Measurements from ENCODE around the gene NRG2. TPM values are rescaled to one million over a fixed set of nuclear protein-coding genes. Genes with fewer than 3 reads are reported as not detected.

The NRG2 gene
- total and polyA plus RNA-seq, 2 donors (not counting 3 experiments of a cell fraction or from before 2014, with no cell fraction given) = 0.26 to 0.42 TPM

DNA sequence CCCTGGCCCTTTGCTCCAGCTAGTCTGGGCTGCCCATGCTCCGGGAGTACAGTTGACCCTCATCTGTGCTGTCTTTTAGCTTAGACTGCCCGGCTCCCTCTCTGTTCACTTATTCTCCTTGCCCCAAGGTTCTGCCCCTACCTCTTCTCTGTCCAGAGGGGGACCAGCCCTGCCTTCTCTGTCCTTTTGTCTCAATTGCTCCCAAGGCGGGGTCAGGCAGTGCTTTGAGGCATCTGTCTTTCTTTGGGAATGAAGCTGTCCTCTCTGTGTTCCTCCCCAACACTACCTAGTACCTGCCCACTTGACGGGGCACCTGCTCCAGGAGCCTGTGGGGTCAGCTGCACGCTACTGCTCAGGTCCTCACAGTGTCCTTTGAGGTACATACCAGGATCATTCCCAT lies 188.1 kb downstream of the NRG2 start:
- intact Hi-C loops (cut with micrococcal nuclease) = no loop called here

More for the DNA sequence above, 188.1 kb downstream of the NRG2 start:
- Histone ChIP-seq H3K79me2 (ENCODE audit: control insufficient read depth, insufficient read depth, low read length) (no peaks in the 10 kb centered on the region), H3K27ac (ENCODE audit: insufficient read depth, low read depth, low read length) (no peak overlapping the region), H3K36me3 (ENCODE audit: control insufficient read depth in 2 of 2, extremely low read depth in 1 of 2, insufficient read depth in 2 of 2, low read length in 2 of 2) (no peaks in the 10 kb centered on the region), H3K4me1 (ENCODE audit: control insufficient read depth, extremely low read depth, insufficient read depth, low read length) (no peaks in the 10 kb centered on the region), H3K9me3 (replicated peaks; ENCODE audit: control insufficient read depth, insufficient read depth, low read length) (no peaks in the 10 kb centered on the region), H4K20me1 (replicated peaks; ENCODE audit: control insufficient read depth, extremely low read depth, insufficient read depth, low read length) (no peaks in the 10 kb centered on the region), H2AFZ (ENCODE audit: low read depth, low read length) (no peak overlapping the region), H3K4me3 (replicated peaks in 1 of 3; ENCODE audit: insufficient read depth in 1 of 3, low read depth in 1 of 3, low read length in 3 of 3) (no peak overlapping the region), H3K9me1 (replicated peaks; ENCODE audit: control insufficient read depth, extremely low read depth, insufficient read depth, low read length) (no peaks in the 10 kb centered on the region), H3K27me3 (ENCODE audit: control insufficient read depth in 2 of 2, insufficient read depth in 2 of 2, low read length in 2 of 2) (peaks cover 0 to 5% of the 10 kb centered on the region in 2 experiments), H3K9ac (replicated peaks; ENCODE audit: extremely low read depth, insufficient read depth, low read length) (no peak overlapping the region), H3K4me2 (ENCODE audit: insufficient read depth, low read length) (no peak overlapping the region)
- no TSS peak for BruUV-seq (replicated peaks)
- dilution Hi-C loops (cut with MboI; ENCODE audit: extremely low pct_ligation_motif_present, low sequenced_read_pairs) = no loop called here
- DNase-seq (ENCODE audit: low read depth, low spot score) (no peak), FAIRE-seq (no peak)
- POLR2A ChIA-PET = no interaction called here
- TF ChIP-seq JUN (IDR thresholded peaks at IDR 0.05; ENCODE audit: borderline replicate concordance, insufficient read depth, insufficient read length, low read depth) (no peak), POLR2A (IDR thresholded peaks at IDR 0.05; ENCODE audit: low read depth, low read length) (no peak), POLR2AphosphoS5 (IDR thresholded peaks at IDR 0.05; ENCODE audit: insufficient read depth, low read depth, low read length) (no peak), GATA2 (IDR thresholded peaks at IDR 0.05; ENCODE audit: insufficient read depth, insufficient read length, low read depth, low read length) (no peak), EZH2 (IDR thresholded peaks at IDR 0.05; ENCODE audit: borderline replicate concordance, low read depth, low read length, severe bottlenecking) (no peak), MYC (IDR thresholded peaks at IDR 0.05; ENCODE audit: low read depth, low read length) (no peak), FOS (IDR thresholded peaks at IDR 0.05; ENCODE audit: borderline replicate concordance, insufficient read depth, low read length) (no peak)
- TF ChIP-seq, protein P1, sequence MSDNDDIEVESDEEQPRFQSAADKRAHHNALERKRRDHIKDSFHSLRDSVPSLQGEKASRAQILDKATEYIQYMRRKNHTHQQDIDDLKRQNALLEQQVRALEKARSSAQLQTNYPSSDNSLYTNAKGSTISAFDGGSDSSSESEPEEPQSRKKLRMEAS (IDR thresholded peaks at IDR 0.05; ENCODE audit: insufficient read depth, insufficient read length) = no peak
- TF ChIP-seq, protein P2, sequence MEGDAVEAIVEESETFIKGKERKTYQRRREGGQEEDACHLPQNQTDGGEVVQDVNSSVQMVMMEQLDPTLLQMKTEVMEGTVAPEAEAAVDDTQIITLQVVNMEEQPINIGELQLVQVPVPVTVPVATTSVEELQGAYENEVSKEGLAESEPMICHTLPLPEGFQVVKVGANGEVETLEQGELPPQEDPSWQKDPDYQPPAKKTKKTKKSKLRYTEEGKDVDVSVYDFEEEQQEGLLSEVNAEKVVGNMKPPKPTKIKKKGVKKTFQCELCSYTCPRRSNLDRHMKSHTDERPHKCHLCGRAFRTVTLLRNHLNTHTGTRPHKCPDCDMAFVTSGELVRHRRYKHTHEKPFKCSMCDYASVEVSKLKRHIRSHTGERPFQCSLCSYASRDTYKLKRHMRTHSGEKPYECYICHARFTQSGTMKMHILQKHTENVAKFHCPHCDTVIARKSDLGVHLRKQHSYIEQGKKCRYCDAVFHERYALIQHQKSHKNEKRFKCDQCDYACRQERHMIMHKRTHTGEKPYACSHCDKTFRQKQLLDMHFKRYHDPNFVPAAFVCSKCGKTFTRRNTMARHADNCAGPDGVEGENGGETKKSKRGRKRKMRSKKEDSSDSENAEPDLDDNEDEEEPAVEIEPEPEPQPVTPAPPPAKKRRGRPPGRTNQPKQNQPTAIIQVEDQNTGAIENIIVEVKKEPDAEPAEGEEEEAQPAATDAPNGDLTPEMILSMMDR (IDR thresholded peaks at IDR 0.05; ENCODE audit: extremely low read depth in 1 of 2, insufficient read depth in 1 of 2, low read depth in 1 of 2, low read length in 2 of 2) = no peak
- CTCF ChIA-PET = interaction anchor here (1.1 to 1.7 kb wide), 5 partner anchors 10 to 291 kb away, joined by 4 to 10 read pairs (median 5); no protein-coding TSS in a partner anchor

All from endothelial cell of umbilical vein (primary cell).